Cortex of kidney (tissue), 1 donor: ENCODE data around the gene DIPK1C.

Experiments used
- DNase-seq: peaks from one replicate; lab custom pipeline; 2025; lab: John Stamatoyannopoulos, UW

The DIPK1C gene

DNA sequence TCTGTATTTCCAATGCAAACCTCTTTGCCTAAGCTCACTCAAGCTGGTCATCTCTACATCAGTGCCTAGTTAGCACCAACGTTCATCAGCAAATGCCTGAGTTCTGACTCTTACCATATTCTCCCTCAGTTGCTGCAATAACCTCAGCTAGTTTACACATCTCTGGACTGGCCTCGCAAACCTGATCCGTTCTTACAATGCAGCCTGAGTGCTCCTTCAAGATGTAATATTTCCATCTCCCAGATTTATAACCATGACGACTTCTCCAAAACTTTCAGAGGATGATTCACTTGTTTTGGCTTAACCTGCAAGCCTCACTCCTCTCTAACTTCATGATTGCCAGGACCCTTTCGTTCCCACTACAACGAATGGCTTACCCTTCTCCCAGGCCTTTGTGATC lies 69.7 kb downstream of the DIPK1C start:
- DNase-seq = no peak
